Fibroblast of lung (primary cell): ENCODE measurements around the gene PITHD1.

Experiments used
- CTCF ChIP-seq, 2 donors: IDR thresholded peaks in 1 of 2; conservative IDR thresholded peaks in 1 of 2; 1 replicate in 1 of 2; 2 replicates in 1 of 2; pipeline ENCODE4 v1.5.1; 2011 to 2012; ENCODE audit warnings: low read length in 2 of 2, control low read depth in 1 of 2, inconsistent platforms in 1 of 2, low read depth in 1 of 2, mild to moderate bottlenecking in 1 of 2
- EZH2 ChIP-seq: IDR thresholded peaks from 2 replicates; pipeline ENCODE4 v1.5.1; 2012; ENCODE audit warnings: low read length, control low read depth, mild to moderate bottlenecking; ENCODE audit errors: missing control alignments

- TF ChIP-seq CTCF (conservative IDR thresholded peaks at IDR 0.05 in 1 of 2, IDR thresholded peaks at IDR 0.05 in 1 of 2; ENCODE audit: low read depth in 1 of 2, low read length in 2 of 2) (no peak), EZH2 (no peak)
These were observed 18.5 kb downstream of the PITHD1 start for GRCh38 chr1:23796466-23797271.
